K562 (cell line): ENCODE results near the gene HSPA1L. TPM values are rescaled to one million over a fixed set of nuclear protein-coding genes. Genes with fewer than 3 reads are reported as not detected.

Experiments
- CBX2 ChIP-seq: fragments of 200-600 bp; sonication (generic); IDR thresholded peaks from one replicate; pipeline ENCODE4 v1.6.1; 2012; ENCODE audit warnings: mild to moderate bottlenecking, low read length, inconsistent platforms; ENCODE audit not compliant: insufficient read depth, poor library complexity, severe bottlenecking
- FOXJ2 ChIP-seq: fragments of 200-800 bp; sonication (Bioruptor generic); IDR thresholded peaks from 2 replicates; pipeline ENCODE4 v1.6.1; 2016; ENCODE audit warnings: missing genetic modification characterization, missing compliant biosample characterization
- KAT7 ChIP-seq: sonication (generic); formaldehyde crosslinking; IDR thresholded peaks from 2 replicates; pipeline ENCODE4 v1.8.0; 2022; ENCODE audit warnings: missing genetic modification reagents, mild to moderate bottlenecking, borderline replicate concordance
- MCM7 ChIP-seq, 2 experiments: fragments of 450-650 bp; IDR thresholded peaks; 2 replicates each; pipeline ENCODE4 v1.6.1; 2016 to 2018
- SIN3A ChIP-seq, 2 experiments: fragments of 150-350 bp in 1 of 2; IDR thresholded peaks; 2 replicates each; pipeline ENCODE4 v1.6.1; 2011 to 2016; ENCODE audit warnings: borderline replicate concordance in 2 of 2, low read depth in 2 of 2, low read length in 2 of 2, mild to moderate bottlenecking in 2 of 2, moderate library complexity in 2 of 2; ENCODE audit not compliant: control insufficient read depth in 1 of 2
- ZFP1 ChIP-seq: fragments of 450-650 bp; formaldehyde crosslinking; IDR thresholded peaks from 2 replicates; pipeline ENCODE4 v1.4.0; 2020; ENCODE audit warnings: mild to moderate bottlenecking, mixed read lengths
- ZNF253 ChIP-seq: fragments of 250-450 bp; sonication (Bioruptor Pico); conservative IDR thresholded peaks from 2 replicates; pipeline ENCODE4 v1.6.1; 2021; ENCODE audit warnings: mild to moderate bottlenecking
- ZNF707 ChIP-seq: fragments of 250-450 bp; sonication (Bioruptor Pico); conservative IDR thresholded peaks from 2 replicates; pipeline ENCODE4 v1.8.0; 2022; ENCODE audit warnings: inconsistent platforms, mild to moderate bottlenecking, moderate library complexity
- polyA plus RNA-seq, 8 experiments: library from polyadenylated mRNA; depleted of rRNA in 4 of 8; stranded (reverse) in 5 of 8; unstranded in 3 of 8; fragments of >200 nt; fragmentation: Nextera tagmentation in 2 of 8; fragmentation: Illumina TruSeq in 1 of 8; extraction: Ambion mirVana in 2 of 8; extraction: Trizol in 1 of 8; gene quantifications; 2 replicates each; pipeline versions ENCODE4 v1.2.1 to v1.2.3, GENCODE V29; 2011 to 2014; ENCODE audit warnings: inconsistent platforms in 1 of 8, missing spikeins in 1 of 8
- total RNA-seq, 7 experiments: library from RNA; depleted of rRNA in 6 of 7; stranded (reverse); fragments of >200 nt in 6 of 7; fragmentation: Illumina TruSeq in 2 of 7; extraction: Trizol in 2 of 7; gene quantifications; 2 replicates each; pipeline versions ENCODE4 v1.2.1 to v1.2.3, GENCODE V29; 2011 to 2021; ENCODE audit warnings: low replicate concordance in 1 of 7
- TF ChIP-seq, protein P1 (sequence below): sonication (generic); formaldehyde crosslinking; IDR thresholded peaks from 2 replicates; pipeline ENCODE4 v1.8.0; 2023; ENCODE audit warnings: missing genetic modification reagents, mild to moderate bottlenecking, borderline replicate concordance
- TF ChIP-seq, protein P2 (sequence below), 2 experiments: fragments of 450-650 bp; IDR thresholded peaks; 2 replicates each; pipeline ENCODE4 v1.6.1; 2018; ENCODE audit warnings: mild to moderate bottlenecking in 2 of 2, low read depth in 1 of 2; ENCODE audit not compliant: partially characterized antibody in 2 of 2
- TF ChIP-seq, protein P3 (sequence below): fragments of 450-650 bp; IDR thresholded peaks from 2 replicates; pipeline ENCODE4 v1.6.1; 2016
- TF ChIP-seq, protein P4 (sequence below): fragments of 250-450 bp; sonication (Bioruptor Pico); IDR thresholded peaks from 2 replicates; pipeline ENCODE4 v1.8.0; 2021; ENCODE audit warnings: moderate library complexity, mild to moderate bottlenecking, inconsistent platforms
- TF ChIP-seq, protein P5 (sequence below): sonication (generic); formaldehyde crosslinking; IDR thresholded peaks from 2 replicates; pipeline ENCODE4 v1.8.0; 2023; ENCODE audit warnings: mild to moderate bottlenecking, missing genetic modification reagents

The HSPA1L gene
- total and polyA plus RNA-seq, 9 of the 15 experiments (the other 6 are each of a cell fraction or from before 2014, with no cell fraction given), result 0.14 to 2.1 (median 1.3) TPM

GRCh38 chr6:31814677-31815024 lies 432 bp downstream of the HSPA1L start (continued):
- TF ChIP-seq, protein P1, sequence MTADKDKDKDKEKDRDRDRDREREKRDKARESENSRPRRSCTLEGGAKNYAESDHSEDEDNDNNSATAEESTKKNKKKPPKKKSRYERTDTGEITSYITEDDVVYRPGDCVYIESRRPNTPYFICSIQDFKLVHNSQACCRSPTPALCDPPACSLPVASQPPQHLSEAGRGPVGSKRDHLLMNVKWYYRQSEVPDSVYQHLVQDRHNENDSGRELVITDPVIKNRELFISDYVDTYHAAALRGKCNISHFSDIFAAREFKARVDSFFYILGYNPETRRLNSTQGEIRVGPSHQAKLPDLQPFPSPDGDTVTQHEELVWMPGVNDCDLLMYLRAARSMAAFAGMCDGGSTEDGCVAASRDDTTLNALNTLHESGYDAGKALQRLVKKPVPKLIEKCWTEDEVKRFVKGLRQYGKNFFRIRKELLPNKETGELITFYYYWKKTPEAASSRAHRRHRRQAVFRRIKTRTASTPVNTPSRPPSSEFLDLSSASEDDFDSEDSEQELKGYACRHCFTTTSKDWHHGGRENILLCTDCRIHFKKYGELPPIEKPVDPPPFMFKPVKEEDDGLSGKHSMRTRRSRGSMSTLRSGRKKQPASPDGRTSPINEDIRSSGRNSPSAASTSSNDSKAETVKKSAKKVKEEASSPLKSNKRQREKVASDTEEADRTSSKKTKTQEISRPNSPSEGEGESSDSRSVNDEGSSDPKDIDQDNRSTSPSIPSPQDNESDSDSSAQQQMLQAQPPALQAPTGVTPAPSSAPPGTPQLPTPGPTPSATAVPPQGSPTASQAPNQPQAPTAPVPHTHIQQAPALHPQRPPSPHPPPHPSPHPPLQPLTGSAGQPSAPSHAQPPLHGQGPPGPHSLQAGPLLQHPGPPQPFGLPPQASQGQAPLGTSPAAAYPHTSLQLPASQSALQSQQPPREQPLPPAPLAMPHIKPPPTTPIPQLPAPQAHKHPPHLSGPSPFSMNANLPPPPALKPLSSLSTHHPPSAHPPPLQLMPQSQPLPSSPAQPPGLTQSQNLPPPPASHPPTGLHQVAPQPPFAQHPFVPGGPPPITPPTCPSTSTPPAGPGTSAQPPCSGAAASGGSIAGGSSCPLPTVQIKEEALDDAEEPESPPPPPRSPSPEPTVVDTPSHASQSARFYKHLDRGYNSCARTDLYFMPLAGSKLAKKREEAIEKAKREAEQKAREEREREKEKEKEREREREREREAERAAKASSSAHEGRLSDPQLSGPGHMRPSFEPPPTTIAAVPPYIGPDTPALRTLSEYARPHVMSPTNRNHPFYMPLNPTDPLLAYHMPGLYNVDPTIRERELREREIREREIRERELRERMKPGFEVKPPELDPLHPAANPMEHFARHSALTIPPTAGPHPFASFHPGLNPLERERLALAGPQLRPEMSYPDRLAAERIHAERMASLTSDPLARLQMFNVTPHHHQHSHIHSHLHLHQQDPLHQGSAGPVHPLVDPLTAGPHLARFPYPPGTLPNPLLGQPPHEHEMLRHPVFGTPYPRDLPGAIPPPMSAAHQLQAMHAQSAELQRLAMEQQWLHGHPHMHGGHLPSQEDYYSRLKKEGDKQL, result no peak
- TF ChIP-seq SIN3A (IDR thresholded peaks at IDR 0.05; ENCODE audit: borderline replicate concordance in 2 of 2, control insufficient read depth in 1 of 2, low read depth in 2 of 2, low read length in 2 of 2), result peak in 1 of 2 experiments; percentile 77; a peak in 1 of 4 replicates
- TF ChIP-seq, protein P2, sequence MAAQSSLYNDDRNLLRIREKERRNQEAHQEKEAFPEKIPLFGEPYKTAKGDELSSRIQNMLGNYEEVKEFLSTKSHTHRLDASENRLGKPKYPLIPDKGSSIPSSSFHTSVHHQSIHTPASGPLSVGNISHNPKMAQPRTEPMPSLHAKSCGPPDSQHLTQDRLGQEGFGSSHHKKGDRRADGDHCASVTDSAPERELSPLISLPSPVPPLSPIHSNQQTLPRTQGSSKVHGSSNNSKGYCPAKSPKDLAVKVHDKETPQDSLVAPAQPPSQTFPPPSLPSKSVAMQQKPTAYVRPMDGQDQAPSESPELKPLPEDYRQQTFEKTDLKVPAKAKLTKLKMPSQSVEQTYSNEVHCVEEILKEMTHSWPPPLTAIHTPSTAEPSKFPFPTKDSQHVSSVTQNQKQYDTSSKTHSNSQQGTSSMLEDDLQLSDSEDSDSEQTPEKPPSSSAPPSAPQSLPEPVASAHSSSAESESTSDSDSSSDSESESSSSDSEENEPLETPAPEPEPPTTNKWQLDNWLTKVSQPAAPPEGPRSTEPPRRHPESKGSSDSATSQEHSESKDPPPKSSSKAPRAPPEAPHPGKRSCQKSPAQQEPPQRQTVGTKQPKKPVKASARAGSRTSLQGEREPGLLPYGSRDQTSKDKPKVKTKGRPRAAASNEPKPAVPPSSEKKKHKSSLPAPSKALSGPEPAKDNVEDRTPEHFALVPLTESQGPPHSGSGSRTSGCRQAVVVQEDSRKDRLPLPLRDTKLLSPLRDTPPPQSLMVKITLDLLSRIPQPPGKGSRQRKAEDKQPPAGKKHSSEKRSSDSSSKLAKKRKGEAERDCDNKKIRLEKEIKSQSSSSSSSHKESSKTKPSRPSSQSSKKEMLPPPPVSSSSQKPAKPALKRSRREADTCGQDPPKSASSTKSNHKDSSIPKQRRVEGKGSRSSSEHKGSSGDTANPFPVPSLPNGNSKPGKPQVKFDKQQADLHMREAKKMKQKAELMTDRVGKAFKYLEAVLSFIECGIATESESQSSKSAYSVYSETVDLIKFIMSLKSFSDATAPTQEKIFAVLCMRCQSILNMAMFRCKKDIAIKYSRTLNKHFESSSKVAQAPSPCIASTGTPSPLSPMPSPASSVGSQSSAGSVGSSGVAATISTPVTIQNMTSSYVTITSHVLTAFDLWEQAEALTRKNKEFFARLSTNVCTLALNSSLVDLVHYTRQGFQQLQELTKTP (IDR thresholded peaks at IDR 0.05; ENCODE audit: low read depth in 1 of 2, partially characterized antibody in 2 of 2), result peak in 1 of 2 experiments; percentile 11
- TF ChIP-seq ZNF707 (CRISPR knock-in tag), result no peak
- TF ChIP-seq FOXJ2 (tag), result peak; percentile 87
- TF ChIP-seq ZNF253 (CRISPR knock-in tag), result no peak
- no peak for TF ChIP-seq MCM7 (IDR thresholded peaks at IDR 0.05)
- no peak for TF ChIP-seq CBX2
- peak; percentile 46; the same call in 1 of the 2 replicates for TF ChIP-seq ZFP1 (CRISPR knock-in tag)
- TF ChIP-seq KAT7, result no peak
- TF ChIP-seq, protein P3, sequence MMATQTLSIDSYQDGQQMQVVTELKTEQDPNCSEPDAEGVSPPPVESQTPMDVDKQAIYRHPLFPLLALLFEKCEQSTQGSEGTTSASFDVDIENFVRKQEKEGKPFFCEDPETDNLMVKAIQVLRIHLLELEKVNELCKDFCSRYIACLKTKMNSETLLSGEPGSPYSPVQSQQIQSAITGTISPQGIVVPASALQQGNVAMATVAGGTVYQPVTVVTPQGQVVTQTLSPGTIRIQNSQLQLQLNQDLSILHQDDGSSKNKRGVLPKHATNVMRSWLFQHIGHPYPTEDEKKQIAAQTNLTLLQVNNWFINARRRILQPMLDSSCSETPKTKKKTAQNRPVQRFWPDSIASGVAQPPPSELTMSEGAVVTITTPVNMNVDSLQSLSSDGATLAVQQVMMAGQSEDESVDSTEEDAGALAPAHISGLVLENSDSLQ, result peak; percentile 91
- TF ChIP-seq, protein P4, sequence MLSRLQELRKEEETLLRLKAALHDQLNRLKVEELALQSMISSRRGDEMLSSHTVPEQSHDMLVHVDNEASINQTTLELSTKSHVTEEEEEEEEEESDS (CRISPR knock-in tag), result no peak
- TF ChIP-seq, protein P5, sequence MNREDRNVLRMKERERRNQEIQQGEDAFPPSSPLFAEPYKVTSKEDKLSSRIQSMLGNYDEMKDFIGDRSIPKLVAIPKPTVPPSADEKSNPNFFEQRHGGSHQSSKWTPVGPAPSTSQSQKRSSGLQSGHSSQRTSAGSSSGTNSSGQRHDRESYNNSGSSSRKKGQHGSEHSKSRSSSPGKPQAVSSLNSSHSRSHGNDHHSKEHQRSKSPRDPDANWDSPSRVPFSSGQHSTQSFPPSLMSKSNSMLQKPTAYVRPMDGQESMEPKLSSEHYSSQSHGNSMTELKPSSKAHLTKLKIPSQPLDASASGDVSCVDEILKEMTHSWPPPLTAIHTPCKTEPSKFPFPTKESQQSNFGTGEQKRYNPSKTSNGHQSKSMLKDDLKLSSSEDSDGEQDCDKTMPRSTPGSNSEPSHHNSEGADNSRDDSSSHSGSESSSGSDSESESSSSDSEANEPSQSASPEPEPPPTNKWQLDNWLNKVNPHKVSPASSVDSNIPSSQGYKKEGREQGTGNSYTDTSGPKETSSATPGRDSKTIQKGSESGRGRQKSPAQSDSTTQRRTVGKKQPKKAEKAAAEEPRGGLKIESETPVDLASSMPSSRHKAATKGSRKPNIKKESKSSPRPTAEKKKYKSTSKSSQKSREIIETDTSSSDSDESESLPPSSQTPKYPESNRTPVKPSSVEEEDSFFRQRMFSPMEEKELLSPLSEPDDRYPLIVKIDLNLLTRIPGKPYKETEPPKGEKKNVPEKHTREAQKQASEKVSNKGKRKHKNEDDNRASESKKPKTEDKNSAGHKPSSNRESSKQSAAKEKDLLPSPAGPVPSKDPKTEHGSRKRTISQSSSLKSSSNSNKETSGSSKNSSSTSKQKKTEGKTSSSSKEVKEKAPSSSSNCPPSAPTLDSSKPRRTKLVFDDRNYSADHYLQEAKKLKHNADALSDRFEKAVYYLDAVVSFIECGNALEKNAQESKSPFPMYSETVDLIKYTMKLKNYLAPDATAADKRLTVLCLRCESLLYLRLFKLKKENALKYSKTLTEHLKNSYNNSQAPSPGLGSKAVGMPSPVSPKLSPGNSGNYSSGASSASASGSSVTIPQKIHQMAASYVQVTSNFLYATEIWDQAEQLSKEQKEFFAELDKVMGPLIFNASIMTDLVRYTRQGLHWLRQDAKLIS (CRISPR knock-in tag), result no peak
